Endothelial cell of umbilical vein (primary cell): ENCODE measurements around the gene CSRP1. TPM values are rescaled to one million over a fixed set of nuclear protein-coding genes. Genes with fewer than 3 reads are reported as not detected.

Experiments
- BruUV-seq: library from RNA; stranded (reverse); fragments of 400-500 nt; replicated peaks from 2 replicates; lab custom pipeline; 2021; lab: Mats Ljungman, UMichigan
- CTCF ChIA-PET: fragments of 300-600, 350-600 bp; sonication (Branson Sonifier 250); formaldehyde crosslinking; loops from one replicate; lab custom pipeline; 2021; ENCODE audit warnings: antibody characterized with exemption, inconsistent platforms; lab: Charles Lee
- POLR2A ChIA-PET: fragments of 300-600, 350-600 bp; sonication (Branson Sonifier 250); formaldehyde crosslinking; loops from one replicate; lab custom pipeline; 2021; ENCODE audit warnings: antibody characterized with exemption, inconsistent platforms; lab: Charles Lee
- DNase-seq: peaks from one replicate; pipeline ENCODE4 v3.0.0-alpha.2; 2011; ENCODE audit warnings: low read depth, low spot score
- FAIRE-seq: peaks from 2 replicates; lab custom pipeline; 2011; peaks lifted over from hg19 to GRCh38; lab: Jason Lieb, UNC
- H2AFZ ChIP-seq: 2 replicates; pipeline ENCODE4 v1.6.0; 2012; ENCODE audit warnings: low read depth, low read length, control low read depth, inconsistent platforms
- H3K27ac ChIP-seq: 2 replicates; pipeline ENCODE4 v1.5.1; 2011; ENCODE audit warnings: low read depth, mild to moderate bottlenecking, control low read depth, low read length, moderate library complexity; ENCODE audit not compliant: insufficient read depth
- H3K27me3 ChIP-seq, 2 experiments: 2 replicates each; pipeline versions ENCODE4 v1.6.0 to v1.6.1; 2011; ENCODE audit warnings: low read length in 2 of 2, mixed read lengths in 1 of 2; ENCODE audit not compliant: control insufficient read depth in 2 of 2, insufficient read depth in 2 of 2
- H3K36me3 ChIP-seq, 2 experiments: 2 replicates in 1 of 2; 3 replicates in 1 of 2; pipeline ENCODE4 v1.5.1; 2011; ENCODE audit warnings: low read length in 2 of 2, mild to moderate bottlenecking in 1 of 2, moderate library complexity in 1 of 2; ENCODE audit not compliant: control insufficient read depth in 2 of 2, insufficient read depth in 2 of 2; ENCODE audit errors: extremely low read depth in 1 of 2
- H3K4me1 ChIP-seq: 3 replicates; pipeline ENCODE4 v1.5.1; 2011; ENCODE audit warnings: mild to moderate bottlenecking, low read length; ENCODE audit not compliant: control insufficient read depth, insufficient read depth; ENCODE audit errors: extremely low read depth
- H3K4me2 ChIP-seq: 2 replicates; pipeline ENCODE4 v1.6.1; 2011; ENCODE audit warnings: low read length, control low read depth, mixed read lengths; ENCODE audit not compliant: insufficient read depth
- H3K4me3 ChIP-seq, 3 experiments: fragments of 200-600 bp in 1 of 3; sonication (generic), shearing (Covaris generic) in 1 of 3; replicated peaks in 1 of 3; 2 replicates each; pipeline ENCODE4 v1.5.1; 2011 to 2016; ENCODE audit warnings: control low read depth in 3 of 3, low read length in 3 of 3, mild to moderate bottlenecking in 2 of 3, inconsistent platforms in 1 of 3, low read depth in 1 of 3, moderate library complexity in 1 of 3; ENCODE audit not compliant: insufficient read depth in 1 of 3
- H3K79me2 ChIP-seq: 2 replicates; pipeline ENCODE4 v1.6.0; 2012; ENCODE audit warnings: low read length, inconsistent platforms; ENCODE audit not compliant: control insufficient read depth, insufficient read depth
- H3K9ac ChIP-seq: replicated peaks from 2 replicates; pipeline ENCODE3; 2011; ENCODE audit warnings: low read length, control low read depth; ENCODE audit not compliant: insufficient read depth; ENCODE audit errors: extremely low read depth
- H3K9me1 ChIP-seq: replicated peaks from 3 replicates; pipeline ENCODE4 v1.6.0; 2011; ENCODE audit warnings: mild to moderate bottlenecking, low read length; ENCODE audit not compliant: control insufficient read depth, insufficient read depth; ENCODE audit errors: extremely low read depth
- H3K9me3 ChIP-seq: replicated peaks from 2 replicates; pipeline ENCODE4 v1.5.1; 2012; ENCODE audit warnings: low read length, inconsistent platforms; ENCODE audit not compliant: control insufficient read depth, insufficient read depth
- H4K20me1 ChIP-seq: replicated peaks from 2 replicates; pipeline ENCODE3; 2011; ENCODE audit warnings: mild to moderate bottlenecking, low read length; ENCODE audit not compliant: control insufficient read depth, insufficient read depth; ENCODE audit errors: extremely low read depth
- EZH2 ChIP-seq: IDR thresholded peaks from 2 replicates; pipeline ENCODE4 v1.6.1; 2012; ENCODE audit warnings: borderline replicate concordance, low read depth, mild to moderate bottlenecking, moderate library complexity, low read length, inconsistent platforms; ENCODE audit not compliant: severe bottlenecking
- GATA2 ChIP-seq: IDR thresholded peaks from 2 replicates; pipeline ENCODE4 v1.7.0; 2011; ENCODE audit warnings: low read depth, mild to moderate bottlenecking, moderate library complexity, mixed read lengths, low read length; ENCODE audit not compliant: insufficient read length, insufficient read depth
- MYC ChIP-seq: IDR thresholded peaks from one replicate; pipeline ENCODE4 v1.6.1; 2011; ENCODE audit warnings: mild to moderate bottlenecking, low read depth, low read length
- dilution Hi-C: fragments of 300-500 bp; cut with MboI; formaldehyde crosslinking; loops from one replicate; pipeline ENCODE4 v1.15.0; 2019; ENCODE audit warnings: low sequenced_read_pairs; ENCODE audit not compliant: extremely low pct_ligation_motif_present
- intact Hi-C: fragments of 100-400 bp; cut with micrococcal nuclease; formaldehyde crosslinking; loops from one replicate; pipeline ENCODE4 v1.10.0; 2022
- polyA plus RNA-seq, 4 experiments: library from polyadenylated mRNA; depleted of rRNA in 3 of 4; stranded (reverse) in 3 of 4; unstranded in 1 of 4; fragments of >200 nt; gene quantifications; 2 replicates each; pipeline versions ENCODE4 v1.2.1 to v1.2.3, GENCODE V29; 2011 to 2012; ENCODE audit warnings: missing spikeins in 1 of 4
- total RNA-seq: library from RNA; stranded (reverse); gene quantifications from 2 replicates; pipeline ENCODE4 v1.2.3, GENCODE V29; 2021

CSRP1 gene
- total and polyA plus RNA-seq, 2 donors (not counting 3 experiments of a cell fraction or from before 2014, with no cell fraction given), result 393 to 510 TPM

- intact Hi-C loops (loop anchor here (2.0 kb wide), 1 partner anchor 49 kb away; no protein-coding TSS in a partner anchor), dilution Hi-C loops (no loop called here)
- H3K9me3 ChIP-seq, result no peaks in the 10 kb centered on the region
- H3K9me1 ChIP-seq, result no peaks in the 10 kb centered on the region
- no peaks in the 10 kb centered on the region for H3K4me1 ChIP-seq
- H3K4me2 ChIP-seq, result no peak overlapping the region
- ChIA-PET POLR2A (no interaction called here), CTCF (interaction anchor here (0.7 to 1.7 kb wide), 4 partner anchors 15 to 79 kb away, joined by 3 to 9 read pairs (median 4); partner anchors contain the start of gene PHLDA3)
- no peaks in the 10 kb centered on the region for H3K79me2 ChIP-seq
- H4K20me1 ChIP-seq, result no peaks in the 10 kb centered on the region
- H3K27me3 ChIP-seq, result peaks cover 5 to 10% of the 10 kb centered on the region in 2 experiments
- no peak for FAIRE-seq
- H3K36me3 ChIP-seq, result no peaks in the 10 kb centered on the region
- no peak overlapping the region for H2AFZ ChIP-seq
- no TSS peak for BruUV-seq
- no peak for DNase-seq
- no peak overlapping the region for H3K9ac ChIP-seq
- H3K27ac ChIP-seq, result no peak overlapping the region
- H3K4me3 ChIP-seq, result no peak overlapping the region
- TF ChIP-seq GATA2, result no peak
- TF ChIP-seq MYC, result no peak
- TF ChIP-seq EZH2, result no peak
Observed at GRCh38 chr1:201433609-201434008, 73.3 kb downstream of the CSRP1 start.

Other genes starting within 250 kb of the CSRP1 start
- gene PKP1, start 223.6 kb downstream of the CSRP1 start, total RNA-seq, result not detected in 2 replicates
- 0.01 TPM in 1 of 2 replicates, not detected in the other for gene PKP1, start 223.6 kb downstream of the CSRP1 start, polyA plus RNA-seq
- not detected in 2 replicates for gene TNNT2, start 129.4 kb downstream of the CSRP1 start, total RNA-seq
- not detected in 2 replicates for gene TNNT2, start 129.4 kb downstream of the CSRP1 start, polyA plus RNA-seq
- not detected in 2 replicates for gene LAD1, start 107.8 kb downstream of the CSRP1 start, total RNA-seq
- gene LAD1, start 107.8 kb downstream of the CSRP1 start, polyA plus RNA-seq, result not detected in 2 replicates
- gene TNNI1, start 85.4 kb downstream of the CSRP1 start, total RNA-seq, result not detected in 2 replicates
- gene TNNI1, start 85.4 kb downstream of the CSRP1 start, polyA plus RNA-seq, result not detected in 2 replicates
- gene PHLDA3, start 37.9 kb downstream of the CSRP1 start, total RNA-seq, result 29.5 and 35.6 TPM in 2 replicates
- 21.4 and 24.4 TPM in 2 replicates for gene PHLDA3, start 37.9 kb downstream of the CSRP1 start, polyA plus RNA-seq
- gene NAV1, start 32.0 kb upstream of the CSRP1 start, total RNA-seq, result 136 and 138 TPM in 2 replicates
- gene NAV1, start 32.0 kb upstream of the CSRP1 start, polyA plus RNA-seq, result 16.3 and 19.9 TPM in 2 replicates